ENCODE measurements around the gene PAOX.

- no peak for TF ChIP-seq CTCF (IDR thresholded peaks at IDR 0.05; ENCODE audit: low read depth, low read length)
- no peak for TF ChIP-seq EZH2phosphoT487 (IDR thresholded peaks at IDR 0.05; ENCODE audit: low read depth)
Measured at GRCh38 chr10:133366130-133366478, 13.0 kb upstream of the PAOX start.

All from OCI-LY3 (cell line).